K562 (cell line): ENCODE data around the gene TUB. TPM values are rescaled to one million over a fixed set of nuclear protein-coding genes. Genes with fewer than 3 reads are reported as not detected.

Source experiments
- HMG20A ChIP-seq: fragments of 450-650 bp; formaldehyde crosslinking; conservative IDR thresholded peaks from 2 replicates; pipeline ENCODE4 v1.4.0; 2020; ENCODE audit warnings: mild to moderate bottlenecking, mixed read lengths
- KLF10 ChIP-seq: fragments of 250-450 bp; sonication (Bioruptor Pico); IDR thresholded peaks from 2 replicates; pipeline ENCODE4 v1.6.1; 2021; ENCODE audit warnings: matching md5 sums
- MGA ChIP-seq: fragments of 450-650 bp; IDR thresholded peaks from 2 replicates; pipeline ENCODE4 v1.6.1; 2016; ENCODE audit warnings: mild to moderate bottlenecking, moderate library complexity
- TEAD4 ChIP-seq, 2 experiments: sonication (generic) in 1 of 2; formaldehyde crosslinking in 1 of 2; IDR thresholded peaks; 2 replicates each; pipeline versions ENCODE4 v1.6.1 to v1.8.0; 2012 to 2022; ENCODE audit warnings: borderline replicate concordance in 1 of 2, inconsistent platforms in 1 of 2, low read length in 1 of 2, mild to moderate bottlenecking in 1 of 2, missing genetic modification reagents in 1 of 2
- polyA plus RNA-seq, 8 experiments: library from polyadenylated mRNA; depleted of rRNA in 4 of 8; stranded (reverse) in 5 of 8; unstranded in 3 of 8; fragments of >200 nt; fragmentation: Nextera tagmentation in 2 of 8; fragmentation: Illumina TruSeq in 1 of 8; extraction: Ambion mirVana in 2 of 8; extraction: Trizol in 1 of 8; gene quantifications; 2 replicates each; pipeline versions ENCODE4 v1.2.1 to v1.2.3, GENCODE V29; 2011 to 2014; ENCODE audit warnings: inconsistent platforms in 1 of 8, missing spikeins in 1 of 8
- total RNA-seq, 7 experiments: library from RNA; depleted of rRNA in 6 of 7; stranded (reverse); fragments of >200 nt in 6 of 7; fragmentation: Illumina TruSeq in 2 of 7; extraction: Trizol in 2 of 7; gene quantifications; 2 replicates each; pipeline versions ENCODE4 v1.2.1 to v1.2.3, GENCODE V29; 2011 to 2021; ENCODE audit warnings: low replicate concordance in 1 of 7

Gene TUB
- total and polyA plus RNA-seq, 9 of the 15 experiments (the other 6 are each of a cell fraction or from before 2014, with no cell fraction given): not detected

DNA sequence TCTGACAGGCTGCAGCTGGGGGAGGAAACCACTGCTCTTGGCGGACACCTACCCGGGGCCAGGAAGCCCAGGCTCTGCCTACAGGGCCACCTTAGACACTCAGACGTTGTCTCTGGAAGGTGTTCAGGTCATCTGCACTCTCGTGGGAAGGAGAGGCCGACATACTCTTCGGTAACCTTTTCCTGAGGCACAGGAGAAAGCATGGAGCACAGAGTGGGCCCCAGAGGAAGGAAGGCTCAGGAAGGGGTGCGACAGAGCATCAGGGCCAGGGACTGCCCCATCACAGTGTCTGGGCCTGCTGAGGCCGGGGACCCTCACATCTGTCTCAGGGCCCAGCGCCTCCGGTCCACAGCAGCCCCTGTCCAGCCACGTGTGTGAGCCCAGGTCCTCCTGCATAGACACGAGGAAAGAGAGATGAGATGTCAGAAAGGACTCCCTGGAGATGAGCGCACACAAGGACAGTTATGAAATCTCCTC is 18.2 kb upstream of the TUB start (continued):
- TF ChIP-seq MGA (no peak), TEAD4 (IDR thresholded peaks at IDR 0.05; ENCODE audit: low read length) (no peak), TEAD4 (CRISPR knock-in tag; IDR thresholded peaks at IDR 0.05; ENCODE audit: borderline replicate concordance) (no peak), HMG20A (CRISPR knock-in tag) (no peak), KLF10 (no peak)
- TF ChIP-seq, all 486 proteins: peak for 0
